ENCODE results near the gene OR56B1.
"Not testable (repeated sequence)": the region's sequence is repeated elsewhere in the genome, so short reads cannot be mapped to it uniquely, and the experiment has no call there.

The OR56B1 gene

GRCh38 chr11:5690216-5690615, 46.0 kb upstream of the OR56B1 start:
- no peaks in the 10 kb centered on the region for H3K9me3 ChIP-seq (ENCODE audit: insufficient read depth, low read length, severe bottlenecking)
- peak overlapping the region; percentile 87 for H3K27ac ChIP-seq (ENCODE audit: low read length)
- ATAC-seq (ENCODE audit: insufficient read depth, low read depth) (peak; percentile 15), DNase-seq (no peak)
- peaks cover 42% of the 10 kb centered on the region for H3K4me1 ChIP-seq (ENCODE audit: insufficient read depth, low read length)
- TF ChIP-seq EZH2 (IDR thresholded peaks at IDR 0.05; ENCODE audit: borderline replicate concordance, low read depth, low read length, severe bottlenecking): no peak
- H3K9ac ChIP-seq (ENCODE audit: low read depth, low read length): peak overlapping the region; percentile 62
- peak overlapping the region; percentile 74 for H3K4me2 ChIP-seq (ENCODE audit: insufficient read depth, low read length)
- peaks cover 36% of the 10 kb centered on the region for H3K79me2 ChIP-seq (ENCODE audit: insufficient read depth, low read length)
- H3K4me3 ChIP-seq (ENCODE audit: low read depth in 1 of 2, low read length in 2 of 2): peak overlapping the region; percentile 25 to 60
- H3K27me3 ChIP-seq (ENCODE audit: insufficient read depth, low read length, poor library complexity): no peaks in the 10 kb centered on the region
- H2AFZ ChIP-seq (ENCODE audit: low read depth, low read length): peak overlapping the region; percentile 69
- H3K36me3 ChIP-seq (ENCODE audit: insufficient read depth, low read length): no peaks in the 10 kb centered on the region
- no peaks in the 10 kb centered on the region for H4K20me1 ChIP-seq (ENCODE audit: insufficient read depth, low read length)

- peak overlapping the region; percentile 74 for H3K4me2 ChIP-seq (ENCODE audit: insufficient read depth, low read length)
- H3K27me3 ChIP-seq (ENCODE audit: insufficient read depth, low read length, poor library complexity): no peaks in the 10 kb centered on the region
- peak overlapping the region; percentile 25 to 60 for H3K4me3 ChIP-seq (ENCODE audit: low read depth in 1 of 2, low read length in 2 of 2)
- no peak for DNase-seq
- H3K27ac ChIP-seq (ENCODE audit: low read length): peak overlapping the region; percentile 87
- no peaks in the 10 kb centered on the region for H4K20me1 ChIP-seq (ENCODE audit: insufficient read depth, low read length)
- no peaks in the 10 kb centered on the region for H3K9me3 ChIP-seq (ENCODE audit: insufficient read depth, low read length, severe bottlenecking)
- H3K4me1 ChIP-seq (ENCODE audit: insufficient read depth, low read length): peaks cover 39% of the 10 kb centered on the region
- ATAC-seq (ENCODE audit: insufficient read depth, low read depth): peak; percentile 20; the same call in 1 of the 3 replicates
- TF ChIP-seq CTCF (IDR thresholded peaks at IDR 0.05; ENCODE audit: borderline replicate concordance, extremely low read depth, low read length, poor library complexity, severe bottlenecking) (no peak), EZH2 (IDR thresholded peaks at IDR 0.05; ENCODE audit: borderline replicate concordance, low read depth, low read length, severe bottlenecking) (no peak)
- H3K36me3 ChIP-seq (ENCODE audit: insufficient read depth, low read length): no peaks in the 10 kb centered on the region
- H2AFZ ChIP-seq (ENCODE audit: low read depth, low read length): peak overlapping the region; percentile 69
- peaks cover 36% of the 10 kb centered on the region for H3K79me2 ChIP-seq (ENCODE audit: insufficient read depth, low read length)
- peak overlapping the region; percentile 62 for H3K9ac ChIP-seq (ENCODE audit: low read depth, low read length)
Measured at GRCh38 chr11:5690736-5691135, 45.5 kb upstream of the OR56B1 start.

- DNase-seq; H3K36me3 ChIP-seq (ENCODE audit: insufficient read depth, low read length); H3K27me3 ChIP-seq (ENCODE audit: insufficient read depth, low read length, poor library complexity); ATAC-seq (ENCODE audit: insufficient read depth, low read depth); H4K20me1 ChIP-seq (ENCODE audit: insufficient read depth, low read length); H3K9me3 ChIP-seq (ENCODE audit: insufficient read depth, low read length, severe bottlenecking): not testable (repeated sequence)
- Histone ChIP-seq H3K9ac (ENCODE audit: low read depth, low read length) (peak overlapping the region; percentile 62), H3K79me2 (ENCODE audit: insufficient read depth, low read length) (peaks cover 36% of the 10 kb centered on the region), H2AFZ (ENCODE audit: low read depth, low read length) (peak overlapping the region; percentile 69), H3K4me3 (ENCODE audit: low read depth in 1 of 2, low read length in 2 of 2) (peak overlapping the region; percentile 25 to 60; a peak in 3 of 4 replicates), H3K4me2 (ENCODE audit: insufficient read depth, low read length) (peak overlapping the region; percentile 74), H3K4me1 (ENCODE audit: insufficient read depth, low read length) (peaks cover 39% of the 10 kb centered on the region), H3K27ac (ENCODE audit: low read length) (peak overlapping the region; percentile 87)
Measured at GRCh38 chr11:5691238-5691963, 44.8 kb upstream of the OR56B1 start.

- no peaks in the 10 kb centered on the region for H3K27me3 ChIP-seq (ENCODE audit: insufficient read depth, low read length, poor library complexity)
- no peaks in the 10 kb centered on the region for H3K9me3 ChIP-seq (ENCODE audit: insufficient read depth, low read length, severe bottlenecking)
- H3K4me2 ChIP-seq (ENCODE audit: insufficient read depth, low read length): peak overlapping the region; percentile 74
- H3K4me3 ChIP-seq (ENCODE audit: low read depth in 1 of 2, low read length in 2 of 2): peak overlapping the region in 1 of 2 experiments; percentile 60; a peak in 1 of 4 replicates
- peaks cover 39% of the 10 kb centered on the region for H3K4me1 ChIP-seq (ENCODE audit: insufficient read depth, low read length)
- no peak for DNase-seq
- peak overlapping the region; percentile 2; the same call in 1 of the 2 replicates for H2AFZ ChIP-seq (ENCODE audit: low read depth, low read length)
- ATAC-seq (ENCODE audit: insufficient read depth, low read depth): no peak
- peaks cover 36% of the 10 kb centered on the region for H3K79me2 ChIP-seq (ENCODE audit: insufficient read depth, low read length)
- peaks cover 10% of the 10 kb centered on the region for H3K36me3 ChIP-seq (ENCODE audit: insufficient read depth, low read length)
- peak overlapping the region; percentile 30 for H3K27ac ChIP-seq (ENCODE audit: low read length)
- no peaks in the 10 kb centered on the region; the same call in 1 of the 2 replicates for H4K20me1 ChIP-seq (ENCODE audit: insufficient read depth, low read length)
- H3K9ac ChIP-seq (ENCODE audit: low read depth, low read length): peak overlapping the region; percentile 62
- TF ChIP-seq EZH2 (IDR thresholded peaks at IDR 0.05; ENCODE audit: borderline replicate concordance, low read depth, low read length, severe bottlenecking) (no peak), CTCF (IDR thresholded peaks at IDR 0.05; ENCODE audit: borderline replicate concordance, extremely low read depth, low read length, poor library complexity, severe bottlenecking) (no peak)
Measured at GRCh38 chr11:5691964-5692361, 44.3 kb upstream of the OR56B1 start.
